AG08396 (cell line): ENCODE results near the gene LHX3.

ENCODE experiments used
- DNase-seq: peaks from one replicate; pipeline ENCODE4 v3.0.0; 2012; ENCODE audit warnings: low spot score, mixed read lengths

LHX3 gene

GRCh38 chr9:136207616-136208015, 2.7 kb upstream of the LHX3 start:
- no peak for DNase-seq

GRCh38 chr9:136206602-136207275, 1.8 kb upstream of the LHX3 start:
- no peak for DNase-seq

GRCh38 chr9:136205707-136205992, 722 bp upstream of the LHX3 start:
- DNase-seq, result no peak

GRCh38 chr9:136204145-136204805, 653 bp downstream of the LHX3 start:
- DNase-seq, result no peak

- DNase-seq, result no peak
These were observed 1.4 kb downstream of the LHX3 start for GRCh38 chr9:136203408-136204144.

GRCh38 chr9:136202454-136203407, 2.2 kb downstream of the LHX3 start:
- no peak for DNase-seq

GRCh38 chr9:136201609-136202453, 3.1 kb downstream of the LHX3 start:
- peak; percentile 81 for DNase-seq

GRCh38 chr9:136201174-136201573, 3.8 kb downstream of the LHX3 start:
- no peak for DNase-seq

- no peak for DNase-seq
These were observed 4.5 kb downstream of the LHX3 start for GRCh38 chr9:136200424-136200823.

- no peak for DNase-seq
These were observed 5.3 kb downstream of the LHX3 start for GRCh38 chr9:136199391-136200288.

- no peak for DNase-seq
These were observed 6.3 kb downstream of the LHX3 start for GRCh38 chr9:136198605-136199083.

- DNase-seq, result no peak
These were observed 6.9 kb downstream of the LHX3 start for GRCh38 chr9:136197930-136198604.

- no peak for DNase-seq
These were observed 7.6 kb downstream of the LHX3 start for GRCh38 chr9:136197084-136197875.

- no peak for DNase-seq
These were observed 8.4 kb downstream of the LHX3 start for GRCh38 chr9:136196404-136197083.

- DNase-seq, result no peak
These were observed 10.4 kb downstream of the LHX3 start for GRCh38 chr9:136194540-136194939.

- DNase-seq, result no peak
These were observed 11.0 kb downstream of the LHX3 start for GRCh38 chr9:136193891-136194279.

- no peak for DNase-seq
These were observed 11.6 kb downstream of the LHX3 start for GRCh38 chr9:136193127-136193890.
